GM18526 (cell line): ENCODE results near the gene CASP4.

Source experiments
- POLR2A ChIP-seq: IDR thresholded peaks from 3 replicates; pipeline ENCODE4 v1.6.1; 2011; ENCODE audit not compliant: insufficient read length; ENCODE audit errors: extremely low read depth

Gene CASP4

DNA sequence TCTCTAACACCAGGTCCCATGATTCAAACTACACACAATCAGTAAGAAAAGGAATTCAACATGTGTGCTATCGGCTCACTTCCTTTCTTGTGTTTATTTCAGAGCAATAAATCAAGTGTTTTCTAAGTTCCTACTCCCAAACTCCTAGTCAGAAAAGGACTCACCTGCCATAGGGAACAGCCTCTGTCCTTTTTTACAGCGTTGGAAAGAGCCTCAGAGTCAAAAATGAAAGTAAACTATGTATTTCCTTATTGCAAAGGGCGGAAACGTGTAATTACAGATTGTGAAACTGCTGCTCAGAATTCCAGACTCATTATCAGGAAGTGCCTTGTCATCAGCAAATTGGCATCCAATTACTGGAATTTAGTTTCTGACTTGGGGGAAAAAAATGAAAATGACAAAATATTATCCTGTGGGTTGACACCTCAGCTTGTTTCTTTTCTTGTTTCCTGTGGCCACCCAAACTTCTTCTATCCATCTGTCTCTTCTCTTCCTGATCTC is at the start of gene CASP4:
Gene CASP4, minus strand, starts transcription at position 220 of the 501 bp plus-strand sequence. Its CDS starts 49 bp downstream, at position 171.
- no peak for TF ChIP-seq POLR2A

DNA sequence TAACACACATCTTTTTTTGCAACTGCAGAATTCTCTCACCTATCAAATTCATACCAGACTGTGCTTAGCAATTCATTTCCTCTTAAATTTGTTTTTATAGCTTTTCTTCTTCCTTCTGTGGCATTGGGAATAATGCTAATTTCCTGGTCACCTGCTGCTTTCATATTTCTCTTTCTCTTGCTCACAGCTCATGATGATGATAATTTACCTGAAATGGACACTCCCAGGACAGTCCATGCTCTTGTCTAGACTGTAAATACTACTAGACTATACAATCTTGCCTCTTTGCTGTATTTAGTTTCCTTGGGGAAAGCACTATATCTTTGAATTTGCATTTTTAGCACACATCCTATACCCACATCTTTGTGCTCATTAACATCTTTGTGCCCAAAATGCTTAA is 39.1 kb upstream of the CASP4 start:
- no peak for TF ChIP-seq POLR2A

DNA sequence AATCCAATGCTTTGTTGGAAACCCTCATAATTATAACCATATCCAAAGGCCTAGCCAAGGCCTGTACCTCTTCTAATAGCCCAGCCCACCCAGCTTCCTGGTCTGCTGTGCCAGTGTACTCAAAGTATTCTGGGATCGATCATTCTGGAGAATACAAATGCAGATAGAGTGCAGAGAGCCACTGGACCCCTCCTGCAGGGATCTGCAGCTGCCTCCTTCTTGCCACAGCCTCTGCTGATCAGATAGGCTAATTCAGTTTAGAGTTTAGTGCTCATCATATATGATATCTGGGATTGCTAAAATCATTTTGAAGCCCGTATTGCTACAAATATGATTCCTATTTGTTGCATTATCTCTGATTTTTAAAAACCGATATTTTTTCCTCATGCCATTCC is 37.1 kb upstream of the CASP4 start:
- no peak for TF ChIP-seq POLR2A

DNA sequence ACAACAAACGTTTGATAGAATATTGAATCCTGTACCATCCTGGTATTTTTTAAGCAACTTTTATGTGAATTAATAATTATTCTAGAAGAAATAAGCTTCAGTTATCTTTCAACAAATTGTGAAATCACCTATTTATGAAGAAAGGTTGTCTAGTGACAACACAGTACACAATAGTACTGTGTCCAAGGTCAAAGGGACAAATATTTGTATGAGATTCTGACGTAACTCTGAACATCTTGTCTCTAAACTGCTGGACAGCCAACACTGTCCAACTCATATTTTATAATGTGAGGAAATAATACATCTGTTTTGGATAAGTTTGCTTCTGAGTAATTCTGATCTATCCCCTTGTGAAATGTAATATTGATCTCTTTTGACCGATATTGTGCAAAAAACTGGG is 35.6 kb upstream of the CASP4 start:
- no peak for TF ChIP-seq POLR2A

DNA sequence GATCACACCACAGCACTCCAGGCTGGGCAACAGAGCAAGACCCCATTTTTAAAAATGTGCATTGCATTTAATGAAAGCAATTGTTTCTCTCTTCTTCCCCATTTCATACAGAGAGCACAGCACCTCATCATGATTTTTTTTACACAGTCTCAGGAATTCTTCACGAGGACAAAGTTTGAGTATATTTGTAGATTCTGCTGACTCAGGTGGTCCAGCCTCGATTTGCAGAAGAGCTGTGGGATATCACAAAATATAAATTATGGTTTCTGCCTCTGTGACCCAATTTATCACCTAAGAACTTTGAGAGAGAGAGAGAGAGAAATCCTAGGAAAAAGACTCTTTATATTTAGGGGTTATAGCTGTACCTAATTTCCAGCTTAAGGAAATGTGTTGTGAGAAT is 34.8 kb upstream of the CASP4 start:
- no peak for TF ChIP-seq POLR2A

DNA sequence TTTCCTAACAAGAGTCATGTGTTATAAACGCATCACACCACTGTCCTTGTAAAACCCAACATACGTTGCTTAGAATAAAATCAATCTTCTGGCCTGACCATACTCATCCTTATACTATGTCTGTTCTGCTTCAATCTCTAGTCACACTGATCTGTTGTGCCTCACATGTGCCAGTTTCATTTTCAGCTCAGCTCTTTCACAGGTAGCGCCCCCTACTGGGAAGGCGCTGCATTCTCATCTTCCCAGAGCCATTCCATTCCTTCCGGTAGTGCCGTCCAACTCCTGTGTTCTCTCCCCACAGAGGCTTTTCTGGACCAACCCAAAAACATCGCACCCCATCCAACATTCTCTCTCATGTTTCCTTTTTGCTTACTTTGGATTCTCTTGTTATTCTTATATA is 32.4 kb upstream of the CASP4 start:
- no peak for TF ChIP-seq POLR2A

DNA sequence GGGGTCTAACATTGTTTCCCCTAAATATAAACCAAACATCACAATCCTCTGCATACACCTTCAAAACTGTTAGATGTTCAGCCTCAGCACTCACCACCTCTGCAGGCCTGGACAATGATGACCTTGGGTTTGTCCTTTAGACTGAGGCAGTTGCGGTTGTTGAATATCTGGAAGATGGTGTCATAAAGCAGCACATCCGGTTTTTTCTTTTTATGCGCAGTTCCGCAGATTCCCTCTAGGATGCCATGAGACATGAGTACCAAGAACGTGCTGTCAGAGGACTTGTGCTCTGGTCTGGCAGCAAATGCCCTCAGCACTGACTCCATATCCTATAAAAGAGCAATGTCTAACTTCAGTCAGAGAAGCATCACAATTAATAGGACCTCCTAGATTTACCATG is 31.8 kb upstream of the CASP4 start:
- no peak for TF ChIP-seq POLR2A

DNA sequence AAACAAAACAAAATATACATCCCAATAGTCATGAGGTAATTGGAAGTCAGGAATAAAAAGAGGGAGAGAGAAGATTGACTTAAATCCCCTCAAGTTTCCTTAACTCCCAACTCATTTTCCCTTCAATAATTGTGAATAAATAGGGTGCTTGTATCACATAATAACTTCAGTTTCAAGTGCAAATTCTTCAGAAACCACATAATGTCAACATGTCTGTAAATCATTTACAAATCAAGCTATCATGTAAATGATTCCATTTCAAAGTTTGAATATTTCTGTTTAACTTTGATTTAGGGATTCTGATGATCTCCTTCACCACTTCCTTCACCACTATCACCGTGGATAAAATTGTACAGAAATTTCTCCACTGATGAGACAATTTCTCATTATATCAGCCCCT is 31.3 kb upstream of the CASP4 start:
- no peak for TF ChIP-seq POLR2A

DNA sequence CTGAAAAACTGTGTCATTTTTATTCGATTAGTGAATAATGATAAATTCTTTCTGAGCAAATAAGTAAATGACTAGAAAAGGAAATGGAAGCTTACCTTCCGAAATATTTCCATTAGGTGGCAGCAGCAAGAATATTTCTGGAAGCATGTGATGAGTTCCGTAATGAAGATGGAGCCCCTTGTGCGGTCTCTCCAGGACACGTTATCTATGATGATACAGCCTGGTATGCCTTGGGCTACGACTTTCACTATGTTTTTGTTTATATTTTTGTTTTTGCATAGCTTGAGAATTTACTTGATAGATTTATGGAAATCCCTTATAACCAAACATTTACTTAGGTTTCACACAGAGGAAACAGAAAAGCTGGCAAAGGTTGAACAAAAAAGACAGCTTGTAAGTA is 28.9 kb upstream of the CASP4 start:
- no peak for TF ChIP-seq POLR2A

DNA sequence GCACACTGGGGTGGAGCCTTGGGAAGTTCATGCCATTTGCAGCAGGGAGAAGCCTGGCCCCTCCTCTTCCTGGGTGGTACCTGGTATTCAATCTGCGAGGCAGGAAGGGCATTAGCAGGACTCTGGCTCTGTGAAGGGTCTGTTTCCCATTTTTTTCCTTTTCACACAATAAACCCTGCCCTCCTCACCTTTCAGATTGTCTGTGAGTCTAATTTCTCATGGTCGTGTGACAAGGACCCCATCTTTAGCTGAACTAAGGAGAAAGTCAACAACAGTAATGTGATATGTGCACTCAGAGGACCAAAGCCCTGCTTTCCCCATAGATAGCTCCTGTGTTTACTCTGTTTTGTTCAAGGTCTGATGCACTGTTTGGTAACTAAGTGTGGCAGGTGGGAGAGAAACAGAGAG is 26.6 kb upstream of the CASP4 start:
- no peak for TF ChIP-seq POLR2A

DNA sequence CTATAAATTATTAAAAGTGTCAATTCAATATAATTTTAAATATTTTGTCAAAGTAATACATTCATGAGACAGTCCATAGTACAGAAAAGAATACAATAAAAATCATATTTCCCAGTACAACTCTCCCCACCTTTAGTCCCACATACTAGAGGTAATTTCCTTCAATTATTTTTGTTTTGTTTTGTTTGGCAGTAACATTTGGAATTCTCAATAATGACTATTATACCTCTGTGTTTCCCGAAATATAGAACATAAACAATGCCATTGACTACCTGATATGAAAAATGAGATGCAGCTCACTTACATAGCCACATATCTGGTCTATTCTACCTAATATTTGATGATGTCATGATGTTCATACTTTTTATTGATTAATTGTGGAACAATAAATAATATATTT is 24.4 kb upstream of the CASP4 start:
- no peak for TF ChIP-seq POLR2A

DNA sequence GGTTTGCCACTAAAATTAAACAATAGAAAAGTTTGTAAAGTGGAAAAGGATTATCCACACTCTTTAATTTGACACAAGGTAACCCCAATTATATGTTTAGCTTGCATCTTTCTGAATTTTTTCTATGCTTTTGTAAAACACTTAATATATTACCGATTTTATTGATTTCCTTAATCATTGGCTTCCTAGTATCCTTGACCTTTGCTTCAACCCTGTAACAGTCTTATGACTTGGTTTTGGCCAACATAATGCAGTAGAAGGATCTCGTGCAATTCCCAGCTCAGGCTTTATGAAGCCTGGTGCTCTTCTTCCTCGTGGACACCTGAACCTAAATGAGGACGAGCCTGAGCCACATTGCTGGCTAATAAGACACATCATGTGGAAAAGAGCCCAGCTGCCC is 23.6 kb upstream of the CASP4 start:
- no peak for TF ChIP-seq POLR2A

DNA sequence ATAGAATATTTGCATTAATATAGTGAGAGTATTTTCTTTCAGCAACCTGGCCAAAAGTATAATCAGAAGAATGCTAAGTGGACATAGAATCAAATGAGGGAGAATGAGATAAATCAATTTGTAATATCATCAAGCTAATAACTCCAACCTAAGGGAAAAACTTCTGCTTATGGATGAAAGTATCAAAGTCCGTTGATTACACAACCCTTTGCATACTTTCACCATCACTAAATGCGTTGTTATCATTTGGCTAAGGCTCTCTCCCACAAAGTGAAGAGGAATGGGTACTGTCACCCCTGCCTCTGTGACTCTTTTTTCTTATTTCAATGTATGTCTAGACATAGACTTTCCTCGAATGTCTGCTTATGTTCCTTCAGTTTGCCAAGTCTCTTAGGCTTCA is 16.4 kb upstream of the CASP4 start:
- no peak for TF ChIP-seq POLR2A

DNA sequence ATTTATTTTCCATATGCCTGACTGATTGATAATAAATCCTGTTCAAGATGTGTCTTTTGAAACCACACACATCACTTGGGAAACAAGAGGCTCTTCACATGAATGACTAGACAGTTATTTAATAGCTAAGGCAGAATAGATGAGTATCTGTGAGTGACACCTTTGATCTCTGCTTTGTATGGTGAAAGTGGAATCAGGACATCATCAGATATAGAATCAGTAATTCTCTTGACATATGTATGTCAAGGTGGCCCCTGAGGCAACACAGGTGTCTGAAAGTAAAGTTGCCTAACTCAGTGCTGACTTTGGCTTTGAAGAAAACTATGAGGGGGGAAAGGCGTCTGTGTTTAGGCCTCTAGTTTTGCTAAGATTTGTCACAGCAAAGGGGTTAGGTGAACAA is 11.5 kb upstream of the CASP4 start:
- no peak for TF ChIP-seq POLR2A

DNA sequence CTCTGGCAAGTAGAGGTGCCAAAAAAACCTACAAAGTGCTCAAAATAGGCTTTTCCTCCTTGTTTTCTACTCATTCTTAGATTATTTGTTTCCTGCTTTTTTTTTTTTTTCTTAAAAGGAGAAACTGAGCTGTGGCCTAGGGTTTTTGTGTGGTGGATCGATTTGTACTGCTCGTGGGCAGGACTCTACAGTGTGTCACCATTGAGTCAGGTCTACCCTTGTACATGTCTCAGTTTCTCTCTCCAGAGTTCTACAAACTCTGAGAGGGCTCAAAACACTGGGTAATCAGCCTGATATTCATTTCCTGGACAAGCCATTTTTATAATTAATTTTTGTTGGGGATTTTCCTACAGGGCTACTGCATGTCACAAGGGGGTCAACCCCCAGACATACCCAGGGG is 5.2 kb upstream of the CASP4 start:
- no peak for TF ChIP-seq POLR2A

DNA sequence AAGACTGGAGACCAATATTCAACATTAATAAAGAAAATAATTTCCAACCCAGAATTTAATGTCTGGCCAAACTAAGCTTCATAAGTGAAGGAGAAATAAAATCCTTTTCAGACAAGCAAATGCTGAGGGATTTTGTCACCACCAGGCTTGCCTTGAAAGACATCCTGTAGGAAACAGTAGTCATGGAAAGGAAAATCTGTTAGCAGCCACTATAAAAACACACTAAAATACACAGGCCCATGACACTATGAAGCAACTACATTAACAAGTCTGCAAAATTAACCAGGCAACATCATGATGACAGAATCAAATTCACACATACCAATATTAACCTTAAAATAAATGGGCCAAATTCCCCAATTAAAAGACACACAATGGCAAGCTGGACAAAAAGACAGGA is 2.4 kb upstream of the CASP4 start:
- no peak for TF ChIP-seq POLR2A

DNA sequence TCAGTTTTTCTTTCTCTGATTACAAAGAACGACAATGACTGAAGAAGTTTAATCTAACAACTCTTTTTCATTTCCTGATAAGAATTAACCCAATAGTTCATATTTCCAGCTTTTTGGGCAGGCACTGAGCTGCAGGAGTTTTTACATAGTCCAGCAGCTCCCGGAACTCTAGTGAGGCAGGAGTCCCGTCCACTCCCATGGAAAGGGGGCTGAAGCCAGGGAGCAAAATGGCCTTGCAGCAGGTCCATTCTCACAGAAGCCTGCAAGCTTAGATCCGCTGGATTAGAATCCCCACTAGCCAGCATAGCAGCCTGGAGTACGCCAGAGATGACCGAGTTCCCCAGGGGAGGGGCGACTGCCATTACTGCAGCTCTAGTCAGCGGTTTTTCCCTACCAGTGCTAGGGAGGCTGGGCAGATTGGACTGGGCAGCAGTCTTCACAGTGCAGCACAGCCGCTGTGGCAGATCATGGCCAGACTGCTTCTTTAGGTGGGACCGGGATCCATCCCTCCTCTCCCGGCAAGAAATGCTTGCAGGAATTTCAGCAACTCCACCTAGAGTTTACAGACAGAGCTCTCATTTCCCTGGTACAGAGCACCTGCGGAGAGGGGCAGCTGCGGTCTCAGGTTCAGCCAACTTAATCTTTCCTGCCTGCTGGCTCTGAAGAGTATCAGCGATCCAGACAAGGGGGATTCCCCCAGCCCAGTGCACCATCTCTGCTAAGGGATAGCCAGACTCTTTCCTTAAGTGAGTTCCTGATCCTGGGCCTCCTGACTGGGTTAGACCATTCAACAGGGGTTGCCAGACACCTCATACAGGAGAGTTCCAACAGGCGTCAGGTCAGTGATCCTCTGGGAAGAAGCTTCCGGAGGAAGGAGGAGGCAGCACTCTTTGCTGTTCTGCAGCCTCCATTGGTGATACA is 742 bp upstream of the CASP4 start:
- TF ChIP-seq POLR2A: no peak
